PFSK-1 (cell line): ENCODE measurements around the gene OXNAD1.

Experiments used
- FOXP2 ChIP-seq: optimal IDR thresholded peaks from 2 replicates; pipeline ENCODE3; 2011; ENCODE audit warnings: borderline replicate concordance, control low read depth, inconsistent platforms; ENCODE audit not compliant: insufficient read depth; ENCODE audit errors: extremely low read length, extremely low read depth
- POLR2AphosphoS5 ChIP-seq: IDR thresholded peaks from 2 replicates; pipeline ENCODE4 v1.6.1; 2012; ENCODE audit warnings: low read depth, mild to moderate bottlenecking, control low read depth, low read length, moderate library complexity
- SIN3A ChIP-seq: IDR thresholded peaks from 2 replicates; pipeline ENCODE4 v1.6.1; 2012; ENCODE audit warnings: mild to moderate bottlenecking, low read length, moderate library complexity, borderline replicate concordance; ENCODE audit not compliant: insufficient read depth
- TAF1 ChIP-seq: IDR thresholded peaks from 2 replicates; pipeline ENCODE4 v1.6.1; 2012; ENCODE audit warnings: low read length, control low read depth, borderline replicate concordance; ENCODE audit not compliant: insufficient read depth
- TF ChIP-seq, protein P1 (sequence below), 2 experiments: IDR thresholded peaks; 2 replicates each; pipeline versions ENCODE4 v1.6.1 to v1.8.0; 2011 to 2012; ENCODE audit warnings: low read depth in 2 of 2, low read length in 2 of 2, control low read depth in 1 of 2, inconsistent platforms in 1 of 2, mild to moderate bottlenecking in 1 of 2, moderate library complexity in 1 of 2; ENCODE audit not compliant: insufficient read depth in 1 of 2

OXNAD1 gene

DNA sequence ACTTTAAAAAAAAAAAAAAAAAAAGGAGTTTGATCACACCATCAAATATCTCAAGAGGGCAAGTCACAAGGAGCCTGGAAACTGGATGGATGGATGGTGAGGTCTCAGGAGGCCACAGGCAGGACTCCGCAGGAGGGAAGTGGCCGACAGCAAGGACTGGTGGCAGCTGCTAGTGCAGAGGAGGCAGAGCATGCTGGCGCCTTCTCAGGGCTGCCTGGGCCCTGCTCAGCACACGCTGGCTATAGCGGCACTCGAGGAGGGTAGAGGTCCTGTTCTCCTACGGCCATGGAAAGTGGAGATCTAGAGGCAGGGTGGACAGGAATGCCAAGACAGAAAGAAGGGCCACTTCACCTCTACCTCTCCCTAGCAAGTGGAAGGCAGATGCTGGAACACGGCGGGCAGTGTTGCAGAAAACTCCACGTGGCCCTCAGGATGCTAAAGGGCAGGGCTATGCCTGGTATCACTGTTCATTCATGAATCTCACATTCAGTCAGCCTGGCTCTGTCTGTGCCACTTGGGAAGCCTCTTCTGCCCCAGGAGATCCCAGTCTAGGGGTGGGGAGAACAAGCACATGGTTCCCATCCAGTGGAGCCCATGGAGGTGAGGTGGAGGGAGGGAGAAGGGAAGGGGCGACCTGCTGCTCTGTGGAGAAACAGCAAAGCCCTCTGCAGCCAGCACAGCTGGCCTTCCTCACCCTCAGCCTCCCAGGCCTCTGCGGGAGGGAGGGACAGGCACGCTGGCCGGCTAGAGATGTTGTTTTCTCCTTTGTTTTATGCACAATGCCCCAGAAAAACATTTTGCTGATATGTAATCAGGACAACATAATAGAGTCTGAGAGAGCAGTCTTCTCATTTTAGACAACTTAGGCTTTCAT lies 71.0 kb downstream of the OXNAD1 start:
- TF ChIP-seq TAF1 (no peak), SIN3A (no peak), POLR2AphosphoS5 (no peak), FOXP2 (no peak)
- TF ChIP-seq, protein P1, sequence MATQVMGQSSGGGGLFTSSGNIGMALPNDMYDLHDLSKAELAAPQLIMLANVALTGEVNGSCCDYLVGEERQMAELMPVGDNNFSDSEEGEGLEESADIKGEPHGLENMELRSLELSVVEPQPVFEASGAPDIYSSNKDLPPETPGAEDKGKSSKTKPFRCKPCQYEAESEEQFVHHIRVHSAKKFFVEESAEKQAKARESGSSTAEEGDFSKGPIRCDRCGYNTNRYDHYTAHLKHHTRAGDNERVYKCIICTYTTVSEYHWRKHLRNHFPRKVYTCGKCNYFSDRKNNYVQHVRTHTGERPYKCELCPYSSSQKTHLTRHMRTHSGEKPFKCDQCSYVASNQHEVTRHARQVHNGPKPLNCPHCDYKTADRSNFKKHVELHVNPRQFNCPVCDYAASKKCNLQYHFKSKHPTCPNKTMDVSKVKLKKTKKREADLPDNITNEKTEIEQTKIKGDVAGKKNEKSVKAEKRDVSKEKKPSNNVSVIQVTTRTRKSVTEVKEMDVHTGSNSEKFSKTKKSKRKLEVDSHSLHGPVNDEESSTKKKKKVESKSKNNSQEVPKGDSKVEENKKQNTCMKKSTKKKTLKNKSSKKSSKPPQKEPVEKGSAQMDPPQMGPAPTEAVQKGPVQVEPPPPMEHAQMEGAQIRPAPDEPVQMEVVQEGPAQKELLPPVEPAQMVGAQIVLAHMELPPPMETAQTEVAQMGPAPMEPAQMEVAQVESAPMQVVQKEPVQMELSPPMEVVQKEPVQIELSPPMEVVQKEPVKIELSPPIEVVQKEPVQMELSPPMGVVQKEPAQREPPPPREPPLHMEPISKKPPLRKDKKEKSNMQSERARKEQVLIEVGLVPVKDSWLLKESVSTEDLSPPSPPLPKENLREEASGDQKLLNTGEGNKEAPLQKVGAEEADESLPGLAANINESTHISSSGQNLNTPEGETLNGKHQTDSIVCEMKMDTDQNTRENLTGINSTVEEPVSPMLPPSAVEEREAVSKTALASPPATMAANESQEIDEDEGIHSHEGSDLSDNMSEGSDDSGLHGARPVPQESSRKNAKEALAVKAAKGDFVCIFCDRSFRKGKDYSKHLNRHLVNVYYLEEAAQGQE (IDR thresholded peaks at IDR 0.05; ENCODE audit: insufficient read depth in 1 of 2, low read depth in 2 of 2, low read length in 2 of 2) = no peak

DNA sequence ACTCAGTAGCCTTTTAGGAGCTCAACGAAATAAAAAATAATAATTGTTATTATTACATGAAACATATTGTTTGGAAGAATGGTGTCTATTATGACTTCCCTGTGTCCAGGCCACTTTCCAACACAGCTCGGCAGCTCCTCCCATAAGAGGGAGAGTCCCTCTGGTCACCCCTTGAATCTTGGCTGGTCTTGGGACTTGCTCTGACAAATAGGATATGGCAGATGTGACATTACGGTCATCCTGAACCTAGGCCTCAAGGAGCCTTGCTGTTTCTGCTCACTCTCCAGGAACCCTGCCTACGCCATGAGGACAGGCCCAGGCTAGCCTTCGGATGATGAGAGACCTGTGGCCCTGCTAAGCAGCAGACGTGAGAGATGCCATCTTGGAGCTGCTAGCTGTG lies 71.8 kb downstream of the OXNAD1 start:
- TF ChIP-seq POLR2AphosphoS5 = no peak
- no peak for TF ChIP-seq FOXP2
- no peak for TF ChIP-seq SIN3A
- TF ChIP-seq TAF1 = no peak
- TF ChIP-seq, protein P1 (IDR thresholded peaks at IDR 0.05; ENCODE audit: insufficient read depth in 1 of 2, low read depth in 2 of 2, low read length in 2 of 2) = no peak

- no peak for TF ChIP-seq FOXP2
- TF ChIP-seq, protein P1 (IDR thresholded peaks at IDR 0.05; ENCODE audit: insufficient read depth in 1 of 2, low read depth in 2 of 2, low read length in 2 of 2) = no peak
- TF ChIP-seq TAF1 = no peak
- TF ChIP-seq SIN3A = no peak
- no peak for TF ChIP-seq POLR2AphosphoS5
These were observed 73.0 kb downstream of the OXNAD1 start for GRCh38 chr3:16337856-16338540.

- TF ChIP-seq TAF1 (no peak), FOXP2 (no peak), SIN3A (no peak), POLR2AphosphoS5 (no peak)
- TF ChIP-seq, protein P1 (IDR thresholded peaks at IDR 0.05; ENCODE audit: insufficient read depth in 1 of 2, low read depth in 2 of 2, low read length in 2 of 2) = no peak
These were observed 74.0 kb downstream of the OXNAD1 start for GRCh38 chr3:16338999-16339398.
